Heart left ventricle (tissue), 16 donors: ENCODE measurements around the gene FLNA. TPM values are rescaled to one million over a fixed set of nuclear protein-coding genes. Genes with fewer than 3 reads are reported as not detected.

Source experiments
- ATAC-seq, 4 donors: fragments of 200-7000 bp; cut with Tn5 transposase; one replicate each; pipeline ENCODE4 v1.9.1; 2020 to 2022; ENCODE audit warnings: moderate library complexity in 4 of 4, mild to moderate bottlenecking in 3 of 4, moderate number of reproducible peaks in 1 of 4
- DNase-seq, 5 donors: peaks; one replicate each; pipeline ENCODE4 v3.0.0-alpha.2; 2020
- H3K27ac ChIP-seq, 12 donors: fragments of 200-600 bp; sonication (generic) in 4 of 12; one replicate each; pipeline versions ENCODE4 v1.5.0 to v1.8.0; 2016 to 2022; ENCODE audit warnings: mild to moderate bottlenecking in 2 of 12
- H3K27me3 ChIP-seq, 9 donors: fragments of 200-600 bp; sonication (generic) in 2 of 9; one replicate each; pipeline versions ENCODE4 v1.5.1 to v1.8.0; 2016 to 2022; ENCODE audit warnings: mild to moderate bottlenecking in 3 of 9
- H3K36me3 ChIP-seq, 9 donors: fragments of 200-600 bp; sonication (generic) in 2 of 9; one replicate each; pipeline versions ENCODE4 v1.5.0 to v1.8.0; 2018 to 2022; ENCODE audit warnings: mild to moderate bottlenecking in 2 of 9
- H3K4me1 ChIP-seq, 12 donors: fragments of 200-600 bp; sonication (generic) in 4 of 12; one replicate each; pipeline versions ENCODE4 v1.5.0 to v1.8.0; 2016 to 2022; ENCODE audit warnings: mild to moderate bottlenecking in 3 of 12
- H3K4me3 ChIP-seq, 12 donors: fragments of 200-600 bp; sonication (generic) in 4 of 12; one replicate each; pipeline versions ENCODE4 v1.5.0 to v1.8.0; 2017 to 2022; ENCODE audit warnings: mild to moderate bottlenecking in 9 of 12, moderate library complexity in 4 of 12
- H3K9me3 ChIP-seq, 12 donors: fragments of 200-600 bp; sonication (generic) in 4 of 12; one replicate each; pipeline versions ENCODE4 v1.5.0 to v1.8.0; 2016 to 2022; ENCODE audit warnings: mild to moderate bottlenecking in 1 of 12
- CTCF ChIP-seq, 12 donors: fragments of 200-600 bp; sonication (generic) in 4 of 12; IDR thresholded peaks; one replicate each; pipeline versions ENCODE4 v1.5.0 to v1.8.0; 2018 to 2022; ENCODE audit warnings: antibody characterized with exemption in 12 of 12, mild to moderate bottlenecking in 5 of 12
- POLR2A ChIP-seq, 2 donors: fragments of 450-650 bp; IDR thresholded peaks; one replicate each; pipeline ENCODE4 v1.6.1; 2017; ENCODE audit warnings: antibody characterized with exemption in 2 of 2, mild to moderate bottlenecking in 2 of 2, moderate library complexity in 2 of 2
- WGBS, 4 donors: extraction: QIAGEN DNeasy Blood & Tissue Kit in 2 of 4; methylation state at CpG; one replicate each; pipeline versions ENCODE4 v1.1.5 to v1.1.7; 2013 to 2018; 5-methylcytosine and 5-hydroxymethylcytosine counted together
- intact Hi-C, 10 donors: fragments of 100-400 bp; cut with DNase I; formaldehyde crosslinking; loops; one replicate each; pipeline versions ENCODE4 v1.11.1 to v1.14.2; 2022
- polyA plus RNA-seq, 2 donors: library from polyadenylated mRNA; stranded (reverse); fragments of 200-250 nt; gene quantifications; one replicate each; pipeline ENCODE4 v1.2.3, GENCODE V29; 2013
- total RNA-seq, 9 donors: library from RNA; depleted of rRNA in 2 of 9; stranded (reverse); fragments of >200 nt in 2 of 9; fragmentation: NEBNext Ultra II Directional in 3 of 9; extraction: Animal tissue kit (Norgen Biotek cat#: 25700) in 3 of 9; gene quantifications; one replicate each; pipeline versions ENCODE4 v1.1.0 to v1.2.4, GENCODE V29; 2016 to 2023
- donor health status: ischemic (EF 13 %, LVEDD 7.1; RV severe dilation, severe dysfunction).
- donor health status: healthy with polysubstance abuse.
- donor health status: DM: no; HTN: yes; CAD: no.
- donor health status: DM: no; HTN: no; CAD: no.
- donor health status: ischemic (EF 25% LVEDD 6.9; RV normal size, moderate dysfunction).
- donor health status: ischemic (EF 25% LVEDD 5.7; RV mildly dilated, moderate dysfunction).
- donor health status: healthy.
- donor health status: DM: yes; HTN: yes; CAD: no.
- donor health status: ischemic (EF 35%, LVEDD 5.7; RV mildly dilated, moderate dysfunction).
- donor health status: nonischemic (EF 11% LVEDD 7.7; RV severe dilation, severe dysfunction).
- donor health status: DM: yes; HTN: yes; CAD: no.
- donor health status: PGD.
- donor health status: ischemic (EF 29% LVEDD 5.4; RV normal size, mild dysfunction).
- donor health status: nonischemic (EF 23%, LVEDD 6.1; RV moderate dilation, normal function).

FLNA gene
- total and polyA plus RNA-seq, 11 donors = 155 to 465 (median 234) TPM

GRCh38 chrX:154332561-154332960, 41.9 kb downstream of the FLNA start:
- DNase-seq = peak in 1 of 5 donors; percentile 14
- Histone ChIP-seq H3K4me3 (no peak overlapping the region), H3K27ac (no peak overlapping the region), H3K4me1 (peaks cover 0 to 15% (median 2%) of the 10 kb centered on the region in 12 donors), H3K27me3 (peaks cover 0 to 5% (median 0%) of the 10 kb centered on the region in 9 donors), H3K9me3 (no peaks in the 10 kb centered on the region), H3K36me3 (no peaks in the 10 kb centered on the region)
- ATAC-seq = peak in 1 of 4 donors; percentile 13
- intact Hi-C loops = no loop called here
- 88 to 97% (median 94%) methylated on average over 29 of the region's 29 CpGs for WGBS, 4 donors
- TF ChIP-seq CTCF (IDR thresholded peaks at IDR 0.05) (no peak), POLR2A (IDR thresholded peaks at IDR 0.05) (no peak)

DNA sequence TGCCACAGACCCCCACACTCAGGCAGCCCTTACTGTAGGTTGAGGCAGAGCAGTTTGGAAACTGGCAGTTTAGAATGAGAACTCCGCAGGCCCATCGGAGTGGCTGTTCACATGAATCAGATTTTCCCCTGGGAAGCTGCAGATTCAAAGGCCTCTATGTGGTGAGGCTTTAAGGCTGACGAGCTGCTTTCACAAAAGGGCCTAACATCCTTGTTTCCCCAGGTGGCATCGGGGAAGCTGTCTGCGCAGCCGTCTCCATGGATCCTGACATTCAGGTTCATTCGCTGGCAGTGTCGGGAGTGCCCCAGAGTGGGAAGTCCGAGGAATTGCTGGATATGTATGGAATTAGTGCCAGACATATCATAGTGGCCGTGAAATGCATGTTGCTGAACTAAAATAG, 45.1 kb downstream of the FLNA start:
- no peaks in the 10 kb centered on the region for H3K9me3 ChIP-seq
- TF ChIP-seq POLR2A (IDR thresholded peaks at IDR 0.05) = no peak
- no peak for TF ChIP-seq CTCF (IDR thresholded peaks at IDR 0.05)
- H3K36me3 ChIP-seq = no peaks in the 10 kb centered on the region
- intact Hi-C loops = no loop called here
- H3K4me1 ChIP-seq = peaks cover 0 to 31% (median 2%) of the 10 kb centered on the region in 12 donors
- ATAC-seq (no peak), DNase-seq (no peak)
- H3K27ac ChIP-seq = no peak overlapping the region
- H3K4me3 ChIP-seq = no peak overlapping the region
- 67 to 73% (median 70%) methylated on average over 9 to 10 of the region's 10 CpGs for WGBS, 4 donors
- H3K27me3 ChIP-seq = peaks cover 0 to 6% (median 0%) of the 10 kb centered on the region in 9 donors

DNA sequence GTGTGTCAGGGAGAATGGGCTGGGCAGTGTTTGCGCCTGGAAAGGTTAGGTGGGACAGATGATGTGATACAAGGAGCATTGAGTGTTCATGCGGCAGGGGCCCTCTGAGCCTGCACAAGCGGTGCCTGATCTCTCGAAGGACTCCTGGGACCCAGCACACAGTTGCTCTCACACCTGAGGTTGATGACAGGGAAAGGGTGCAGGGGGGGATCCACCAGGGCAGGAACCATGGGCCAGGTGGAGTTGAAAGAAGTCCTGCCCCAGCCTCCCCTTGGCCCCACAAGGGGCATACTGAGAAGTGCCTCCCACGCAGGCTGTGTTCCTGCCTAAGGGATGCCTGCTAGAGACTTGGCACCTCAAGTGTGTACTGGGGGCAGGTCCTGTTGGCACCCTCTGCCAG, 45.8 kb downstream of the FLNA start:
- 78 to 83% (median 82%) methylated on average over 5 of the region's 5 CpGs for WGBS, 4 donors
- Histone ChIP-seq H3K4me1 (peaks cover 0 to 31% (median 2%) of the 10 kb centered on the region in 12 donors), H3K9me3 (no peaks in the 10 kb centered on the region), H3K4me3 (no peak overlapping the region), H3K27me3 (peaks cover 0 to 12% (median 0%) of the 10 kb centered on the region in 9 donors), H3K27ac (no peak overlapping the region), H3K36me3 (no peaks in the 10 kb centered on the region)
- DNase-seq (peak in 1 of 5 donors; percentile 20), ATAC-seq (peak in 1 of 4 donors; percentile 16)
- intact Hi-C loops = no loop called here
- no peak for TF ChIP-seq CTCF (IDR thresholded peaks at IDR 0.05)
- TF ChIP-seq POLR2A (IDR thresholded peaks at IDR 0.05) = no peak

- Histone ChIP-seq H3K27me3 (peaks cover 0 to 13% (median 0%) of the 10 kb centered on the region in 9 donors), H3K4me3 (no peak overlapping the region), H3K27ac (peak overlapping the region in 9 of 12 donors; percentile 29 to 75 (median 59)), H3K9me3 (no peaks in the 10 kb centered on the region), H3K36me3 (no peaks in the 10 kb centered on the region), H3K4me1 (peaks cover 0 to 31% (median 2%) of the 10 kb centered on the region in 12 donors)
- intact Hi-C loops = no loop called here
- DNase-seq = peak in 1 of 5 donors; percentile 24
- TF ChIP-seq CTCF (IDR thresholded peaks at IDR 0.05) (no peak), POLR2A (IDR thresholded peaks at IDR 0.05) (no peak)
- ATAC-seq = peak; percentile 41 to 59 (median 56)
- 21 to 42% (median 31%) methylated on average over 11 of the region's 11 CpGs for WGBS, 4 donors
Measured at GRCh38 chrX:154327038-154327820, 47.2 kb downstream of the FLNA start.
